ENCODE measurements around the gene SETBP1.
A peak's percentile ranks its signal among the peaks of the same experiment; 100 is the strongest.

SETBP1 gene

GRCh38 chr18:44901283-44901682 lies 220.6 kb downstream of the SETBP1 start:
- H3K4me1 ChIP-seq: no peaks in the 10 kb centered on the region
- TF ChIP-seq, protein P1, sequence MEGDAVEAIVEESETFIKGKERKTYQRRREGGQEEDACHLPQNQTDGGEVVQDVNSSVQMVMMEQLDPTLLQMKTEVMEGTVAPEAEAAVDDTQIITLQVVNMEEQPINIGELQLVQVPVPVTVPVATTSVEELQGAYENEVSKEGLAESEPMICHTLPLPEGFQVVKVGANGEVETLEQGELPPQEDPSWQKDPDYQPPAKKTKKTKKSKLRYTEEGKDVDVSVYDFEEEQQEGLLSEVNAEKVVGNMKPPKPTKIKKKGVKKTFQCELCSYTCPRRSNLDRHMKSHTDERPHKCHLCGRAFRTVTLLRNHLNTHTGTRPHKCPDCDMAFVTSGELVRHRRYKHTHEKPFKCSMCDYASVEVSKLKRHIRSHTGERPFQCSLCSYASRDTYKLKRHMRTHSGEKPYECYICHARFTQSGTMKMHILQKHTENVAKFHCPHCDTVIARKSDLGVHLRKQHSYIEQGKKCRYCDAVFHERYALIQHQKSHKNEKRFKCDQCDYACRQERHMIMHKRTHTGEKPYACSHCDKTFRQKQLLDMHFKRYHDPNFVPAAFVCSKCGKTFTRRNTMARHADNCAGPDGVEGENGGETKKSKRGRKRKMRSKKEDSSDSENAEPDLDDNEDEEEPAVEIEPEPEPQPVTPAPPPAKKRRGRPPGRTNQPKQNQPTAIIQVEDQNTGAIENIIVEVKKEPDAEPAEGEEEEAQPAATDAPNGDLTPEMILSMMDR (IDR thresholded peaks at IDR 0.05; ENCODE audit: low read depth, low read length): peak; percentile 29; the same call in 1 of the 2 replicates
- H3K27me3 ChIP-seq: no peaks in the 10 kb centered on the region
- no peaks in the 10 kb centered on the region for H3K9me3 ChIP-seq
- H3K4me3 ChIP-seq (ENCODE audit: low read depth, low read length): no peak overlapping the region
- no peaks in the 10 kb centered on the region for H3K36me3 ChIP-seq
- peak; percentile 4 for DNase-seq

GRCh38 chr18:44903327-44903726 lies 222.6 kb downstream of the SETBP1 start:
- TF ChIP-seq, protein P1 (IDR thresholded peaks at IDR 0.05; ENCODE audit: low read depth, low read length): no peak
- Histone ChIP-seq H3K4me1 (no peaks in the 10 kb centered on the region), H3K36me3 (no peaks in the 10 kb centered on the region), H3K4me3 (ENCODE audit: low read depth, low read length) (no peak overlapping the region), H3K27me3 (no peaks in the 10 kb centered on the region), H3K9me3 (no peaks in the 10 kb centered on the region)
- no peak for DNase-seq

DNA sequence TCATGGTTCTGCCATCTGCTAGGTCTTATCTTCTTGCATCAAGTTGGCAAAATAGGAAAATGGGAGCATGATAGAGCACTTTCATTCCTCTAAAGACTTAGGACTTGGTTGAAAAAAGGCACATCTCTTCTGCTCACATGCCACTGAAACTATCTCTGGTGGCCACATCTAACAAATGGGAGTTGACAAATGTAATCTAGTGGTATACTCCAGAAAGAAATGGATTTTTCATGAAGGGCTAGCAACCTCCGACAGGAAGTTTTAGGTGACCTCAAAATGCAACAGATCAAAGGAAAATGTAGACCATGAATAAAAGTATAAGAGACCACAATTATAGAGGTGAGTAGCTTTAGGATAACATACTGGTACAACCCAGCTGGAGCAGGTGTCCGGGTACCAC lies 224.1 kb downstream of the SETBP1 start:
- H3K4me1 ChIP-seq: no peaks in the 10 kb centered on the region
- H3K4me3 ChIP-seq (ENCODE audit: low read depth, low read length): no peak overlapping the region
- TF ChIP-seq, protein P1 (IDR thresholded peaks at IDR 0.05; ENCODE audit: low read depth, low read length): no peak
- no peaks in the 10 kb centered on the region for H3K27me3 ChIP-seq
- no peaks in the 10 kb centered on the region for H3K36me3 ChIP-seq
- no peak for DNase-seq
- H3K9me3 ChIP-seq: no peaks in the 10 kb centered on the region

DNA sequence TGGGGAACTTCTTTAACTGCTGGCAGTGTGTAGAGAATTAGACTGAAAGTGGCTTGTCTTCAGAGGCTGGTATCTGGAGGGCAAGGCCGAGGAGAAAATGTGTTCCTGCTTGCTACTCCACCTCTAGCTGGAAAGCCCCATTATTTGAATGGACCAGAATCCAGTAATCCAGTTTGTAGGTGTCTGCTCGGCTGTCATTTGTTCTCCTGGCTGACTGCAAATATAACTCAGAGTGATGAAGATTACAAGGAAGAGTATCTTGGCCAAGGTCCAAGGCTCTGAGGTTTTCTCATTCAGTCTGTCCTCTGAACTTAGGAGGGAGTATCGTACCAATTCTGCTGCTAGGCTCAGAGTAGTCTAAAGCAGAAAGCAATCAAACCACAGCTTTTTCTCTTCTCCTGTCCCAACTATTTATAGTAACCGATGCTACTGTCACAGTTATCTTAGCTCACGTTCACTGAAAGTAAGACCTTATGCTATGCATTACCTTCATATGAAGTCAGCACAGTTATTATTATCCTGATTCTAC lies 228.6 kb downstream of the SETBP1 start:
- no peak for DNase-seq
- TF ChIP-seq, protein P1 (IDR thresholded peaks at IDR 0.05; ENCODE audit: low read depth, low read length): no peak
- Histone ChIP-seq H3K9me3 (no peaks in the 10 kb centered on the region), H3K36me3 (no peaks in the 10 kb centered on the region), H3K27me3 (no peaks in the 10 kb centered on the region), H3K4me1 (no peaks in the 10 kb centered on the region), H3K4me3 (ENCODE audit: low read depth, low read length) (no peak overlapping the region)

DNA sequence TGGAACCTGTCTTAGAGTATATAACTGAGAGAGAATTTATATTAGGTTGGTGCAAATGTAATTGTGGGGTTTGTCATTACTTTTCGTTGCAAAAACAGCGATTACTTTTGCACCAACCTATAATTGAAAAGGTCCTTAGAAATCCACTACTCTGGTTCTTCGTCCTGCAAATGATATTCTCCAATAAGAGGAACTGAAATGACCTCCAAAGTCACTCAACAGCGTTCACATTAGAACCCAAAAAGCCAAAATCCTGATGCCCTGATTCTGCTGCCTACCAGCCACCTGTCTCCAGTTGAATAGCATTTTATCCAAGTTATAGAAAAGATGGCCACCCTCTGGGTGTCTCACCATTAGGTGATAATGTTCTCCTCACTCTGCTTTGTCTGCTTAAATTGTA lies 230.6 kb downstream of the SETBP1 start:
- TF ChIP-seq, protein P1 (IDR thresholded peaks at IDR 0.05; ENCODE audit: low read depth, low read length): no peak
- Histone ChIP-seq H3K4me1 (no peaks in the 10 kb centered on the region), H3K9me3 (no peaks in the 10 kb centered on the region), H3K4me3 (ENCODE audit: low read depth, low read length) (no peak overlapping the region), H3K27me3 (no peaks in the 10 kb centered on the region), H3K36me3 (no peaks in the 10 kb centered on the region)
- no peak for DNase-seq

- Histone ChIP-seq H3K4me3 (ENCODE audit: low read depth, low read length) (no peak overlapping the region), H3K4me1 (no peaks in the 10 kb centered on the region), H3K27me3 (no peaks in the 10 kb centered on the region), H3K9me3 (no peaks in the 10 kb centered on the region), H3K36me3 (no peaks in the 10 kb centered on the region)
- TF ChIP-seq, protein P1 (IDR thresholded peaks at IDR 0.05; ENCODE audit: low read depth, low read length): no peak
- DNase-seq: no peak
Measured at GRCh38 chr18:44911773-44912172, 231.1 kb downstream of the SETBP1 start.
